Putamen (tissue), 1 donor: Measurements from ENCODE around the gene KDM5B.

Experiments
- DNase-seq: peaks from one replicate; pipeline ENCODE4 v3.0.0-alpha.2; 2016; ENCODE audit warnings: low spot score

The KDM5B gene

GRCh38 chr1:202711949-202712635 lies 96.1 kb downstream of the KDM5B start:
- DNase-seq, result no peak

GRCh38 chr1:202710070-202711045 lies 97.9 kb downstream of the KDM5B start, which contains the start of gene SYT2:
SYT2 (minus strand) TSS chr1:202710454; CDS start chr1:202605772, 104,682 bp downstream.
- DNase-seq, result no peak

GRCh38 chr1:202709276-202710041 lies 98.8 kb downstream of the KDM5B start:
- DNase-seq, result no peak

GRCh38 chr1:202708456-202709275 lies 99.6 kb downstream of the KDM5B start:
- DNase-seq, result no peak

- DNase-seq, result no peak
These were observed 101.4 kb downstream of the KDM5B start for GRCh38 chr1:202706851-202707250.

- no peak for DNase-seq
These were observed 103.6 kb downstream of the KDM5B start for GRCh38 chr1:202704601-202705000.

GRCh38 chr1:202703191-202703590 lies 105.0 kb downstream of the KDM5B start:
- DNase-seq, result peak; percentile 49

GRCh38 chr1:202702088-202702487 lies 106.1 kb downstream of the KDM5B start:
- DNase-seq, result peak; percentile 73

- no peak for DNase-seq
These were observed 107.0 kb downstream of the KDM5B start for GRCh38 chr1:202701200-202701599.

GRCh38 chr1:202700061-202700460 lies 108.2 kb downstream of the KDM5B start:
- no peak for DNase-seq

GRCh38 chr1:202698276-202698675 lies 109.9 kb downstream of the KDM5B start:
- no peak for DNase-seq

GRCh38 chr1:202697038-202697437 lies 111.2 kb downstream of the KDM5B start:
- no peak for DNase-seq

- no peak for DNase-seq
These were observed 113.9 kb downstream of the KDM5B start for GRCh38 chr1:202694314-202694713.

GRCh38 chr1:202692959-202693555 lies 115.2 kb downstream of the KDM5B start:
- no peak for DNase-seq

GRCh38 chr1:202691816-202692215 lies 116.4 kb downstream of the KDM5B start:
- DNase-seq, result no peak

GRCh38 chr1:202689493-202690342 lies 118.5 kb downstream of the KDM5B start:
- no peak for DNase-seq

GRCh38 chr1:202689082-202689481 lies 119.1 kb downstream of the KDM5B start:
- DNase-seq, result no peak

- peak; percentile 74 for DNase-seq
These were observed 119.8 kb downstream of the KDM5B start for GRCh38 chr1:202688401-202688800.

GRCh38 chr1:202687798-202688197 lies 120.4 kb downstream of the KDM5B start:
- no peak for DNase-seq

GRCh38 chr1:202687370-202687769 lies 120.9 kb downstream of the KDM5B start:
- DNase-seq, result no peak
